Mucosa of stomach (tissue), 1 donor: ENCODE results near the gene GLG1.
"Not testable (repeated sequence)": the region's sequence is repeated elsewhere in the genome, so short reads cannot be mapped to it uniquely, and the experiment has no call there.

Experiments used
- H3K27me3 ChIP-seq: one replicate; pipeline ENCODE4 v1.7.0; 2013; ENCODE audit warnings: mild to moderate bottlenecking, low read length; ENCODE audit not compliant: control insufficient read depth, insufficient read depth
- H3K36me3 ChIP-seq: one replicate; pipeline ENCODE4 v1.7.0; 2013; ENCODE audit warnings: low read length; ENCODE audit not compliant: control insufficient read depth, insufficient read depth
- H3K4me1 ChIP-seq: one replicate; pipeline ENCODE4 v1.7.0; 2013; ENCODE audit warnings: mild to moderate bottlenecking, low read length; ENCODE audit not compliant: control insufficient read depth, insufficient read depth
- H3K4me3 ChIP-seq: one replicate; pipeline ENCODE4 v1.7.0; 2013; ENCODE audit warnings: low read length
- H3K9ac ChIP-seq: one replicate; pipeline ENCODE4 v1.7.0; 2013; ENCODE audit warnings: mild to moderate bottlenecking, low read length, moderate library complexity
- H3K9me3 ChIP-seq: one replicate; pipeline ENCODE4 v1.7.0; 2013; ENCODE audit warnings: mild to moderate bottlenecking, low read length, moderate library complexity; ENCODE audit not compliant: control insufficient read depth
- donor health status: Pancreatic carcinoma.

The GLG1 gene

DNA sequence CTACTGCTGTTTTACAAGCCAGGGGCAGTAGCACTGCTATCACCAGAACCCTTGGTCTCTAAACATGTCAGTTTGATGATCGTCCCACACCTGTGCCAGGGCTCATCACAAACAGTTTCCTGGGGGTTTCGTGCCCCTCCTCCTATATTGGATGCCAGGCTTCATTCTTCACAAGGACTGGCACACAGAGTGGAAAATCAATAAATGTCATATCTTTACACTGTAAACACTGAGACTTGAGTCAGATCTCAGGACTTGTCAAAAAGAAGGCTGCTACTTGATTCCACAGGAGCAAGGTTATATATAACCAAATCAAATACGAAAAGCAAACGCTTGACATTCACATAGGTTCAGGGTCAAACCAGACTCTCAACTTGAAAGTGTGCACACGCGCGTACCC lies 146.4 kb downstream of the GLG1 start:
- H3K9me3 ChIP-seq, result no peaks in the 10 kb centered on the region
- no peaks in the 10 kb centered on the region for H3K4me1 ChIP-seq
- H3K4me3 ChIP-seq, result no peak overlapping the region
- peaks cover 4% of the 10 kb centered on the region for H3K36me3 ChIP-seq
- no peak overlapping the region for H3K9ac ChIP-seq
- no peaks in the 10 kb centered on the region for H3K27me3 ChIP-seq

DNA sequence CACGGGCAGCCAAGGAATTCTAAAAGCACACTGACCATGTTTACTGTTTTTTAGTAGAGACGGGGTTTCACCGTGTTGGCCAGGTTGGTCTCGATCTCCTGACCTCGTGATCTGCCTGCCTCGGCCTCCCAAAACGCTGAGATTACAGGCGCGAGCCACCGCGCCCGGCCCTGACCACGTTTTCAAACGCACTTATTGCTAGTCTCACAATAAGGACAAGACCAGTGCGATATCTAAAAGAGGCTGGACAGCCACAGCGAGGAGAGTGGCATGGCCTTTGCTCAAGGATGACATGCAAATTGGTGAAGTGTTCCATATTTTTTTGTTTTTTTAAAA lies 150.7 kb downstream of the GLG1 start:
- no peak overlapping the region for H3K4me3 ChIP-seq
- no peaks in the 10 kb centered on the region for H3K27me3 ChIP-seq
- no peaks in the 10 kb centered on the region for H3K9me3 ChIP-seq
- H3K36me3 ChIP-seq, result peaks cover 7% of the 10 kb centered on the region
- no peaks in the 10 kb centered on the region for H3K4me1 ChIP-seq
- H3K9ac ChIP-seq, result no peak overlapping the region

DNA sequence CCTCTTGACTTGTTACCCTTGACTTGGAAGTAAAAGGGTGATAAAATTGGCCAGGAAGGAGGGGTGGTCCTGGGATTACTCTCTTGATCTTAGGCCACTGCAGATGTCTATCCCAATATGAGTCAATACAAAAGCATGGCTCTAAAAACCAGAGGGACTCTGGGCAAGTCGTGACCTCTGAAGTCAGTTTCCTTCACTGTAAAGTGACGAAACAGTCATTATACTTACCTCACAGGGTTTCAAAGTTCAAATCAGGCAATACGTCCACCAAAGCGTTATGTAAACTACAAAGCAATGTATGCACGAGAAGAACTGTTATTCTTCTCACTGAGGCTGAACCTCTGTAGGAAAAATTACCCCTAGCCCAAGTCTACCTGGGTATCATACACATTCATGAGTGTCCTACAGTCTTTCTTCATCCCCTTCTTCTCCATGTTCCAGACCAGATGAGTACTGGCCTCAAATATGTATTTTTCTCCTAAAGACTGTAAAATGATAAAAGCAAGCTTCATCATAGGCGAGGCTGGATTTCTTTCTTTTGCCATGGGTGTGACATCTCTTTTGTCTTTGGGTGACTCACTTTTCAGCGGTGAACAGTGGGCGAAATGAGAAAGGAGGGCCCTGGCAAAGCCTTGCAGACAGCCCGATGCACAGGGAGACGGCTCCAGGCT lies 151.2 kb downstream of the GLG1 start:
- no peak overlapping the region for H3K4me3 ChIP-seq
- no peaks in the 10 kb centered on the region for H3K9me3 ChIP-seq
- peaks cover 7% of the 10 kb centered on the region for H3K36me3 ChIP-seq
- H3K27me3 ChIP-seq, result no peaks in the 10 kb centered on the region
- H3K4me1 ChIP-seq, result no peaks in the 10 kb centered on the region
- H3K9ac ChIP-seq, result no peak overlapping the region

DNA sequence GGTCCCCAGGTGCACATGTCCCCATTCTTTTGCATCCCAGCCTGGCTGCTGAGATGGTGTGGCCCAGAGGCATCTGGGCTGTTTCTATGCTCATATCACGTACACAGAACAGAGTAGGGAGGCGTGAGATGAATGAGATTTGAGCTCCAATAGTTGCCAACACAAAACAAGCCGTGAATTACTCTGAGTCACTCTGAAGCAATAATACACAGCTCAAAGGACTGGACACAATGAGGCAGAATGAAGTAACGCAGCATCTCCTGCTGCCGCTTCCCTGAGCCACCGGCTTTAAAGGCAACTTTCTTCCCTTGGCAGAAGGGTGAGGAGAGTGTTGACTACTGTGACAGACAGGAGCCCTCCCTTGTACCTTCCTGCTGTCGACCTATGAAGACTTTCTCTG lies 151.7 kb downstream of the GLG1 start:
- Histone ChIP-seq H3K4me3 (no peak overlapping the region), H3K9ac (no peak overlapping the region), H3K36me3 (peaks cover 7% of the 10 kb centered on the region), H3K9me3 (no peaks in the 10 kb centered on the region), H3K4me1 (no peaks in the 10 kb centered on the region), H3K27me3 (no peaks in the 10 kb centered on the region)

DNA sequence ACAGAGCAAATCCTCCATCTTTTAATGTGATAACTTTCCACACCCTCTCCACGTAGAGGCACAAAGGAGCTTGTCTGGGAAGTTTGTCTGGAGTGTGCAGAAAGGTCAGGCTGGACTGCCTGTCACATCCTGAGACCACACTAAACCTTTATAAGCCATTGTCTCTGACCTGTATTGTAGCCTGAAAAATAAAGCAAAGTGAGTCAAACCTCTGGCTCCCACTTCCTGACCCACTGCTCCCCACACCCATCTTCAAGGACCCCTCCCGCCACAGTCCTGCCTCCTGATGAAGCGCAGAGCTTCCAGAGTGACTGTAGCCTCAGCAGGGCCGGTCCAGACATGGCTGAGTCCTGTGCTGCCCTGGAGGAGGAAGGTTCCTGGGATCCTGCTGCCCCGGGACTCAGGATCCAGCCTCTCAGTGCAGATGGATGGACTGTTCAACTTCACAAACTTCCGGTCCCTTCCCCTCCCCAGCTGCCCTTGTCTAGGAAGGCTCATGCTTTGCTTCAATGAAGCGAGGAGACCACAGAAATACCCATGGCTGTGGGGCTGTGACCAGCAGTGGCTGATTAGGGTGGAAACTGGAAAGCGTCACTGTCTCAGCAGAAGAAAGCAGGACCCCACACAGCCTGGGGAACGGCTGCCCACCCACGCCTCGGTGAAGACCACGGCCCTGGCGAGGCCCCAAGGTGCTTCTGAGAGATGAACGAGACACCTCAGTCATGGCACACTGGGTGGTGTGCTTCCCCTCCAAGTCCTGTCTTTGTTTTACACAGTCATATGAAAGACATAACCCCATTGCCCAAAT lies 154.8 kb downstream of the GLG1 start:
- peaks cover 16% of the 10 kb centered on the region for H3K4me1 ChIP-seq
- H3K9me3 ChIP-seq, result no peaks in the 10 kb centered on the region
- H3K27me3 ChIP-seq, result no peaks in the 10 kb centered on the region
- no peak overlapping the region for H3K4me3 ChIP-seq
- H3K36me3 ChIP-seq, result peaks cover 3% of the 10 kb centered on the region
- H3K9ac ChIP-seq, result no peak overlapping the region

DNA sequence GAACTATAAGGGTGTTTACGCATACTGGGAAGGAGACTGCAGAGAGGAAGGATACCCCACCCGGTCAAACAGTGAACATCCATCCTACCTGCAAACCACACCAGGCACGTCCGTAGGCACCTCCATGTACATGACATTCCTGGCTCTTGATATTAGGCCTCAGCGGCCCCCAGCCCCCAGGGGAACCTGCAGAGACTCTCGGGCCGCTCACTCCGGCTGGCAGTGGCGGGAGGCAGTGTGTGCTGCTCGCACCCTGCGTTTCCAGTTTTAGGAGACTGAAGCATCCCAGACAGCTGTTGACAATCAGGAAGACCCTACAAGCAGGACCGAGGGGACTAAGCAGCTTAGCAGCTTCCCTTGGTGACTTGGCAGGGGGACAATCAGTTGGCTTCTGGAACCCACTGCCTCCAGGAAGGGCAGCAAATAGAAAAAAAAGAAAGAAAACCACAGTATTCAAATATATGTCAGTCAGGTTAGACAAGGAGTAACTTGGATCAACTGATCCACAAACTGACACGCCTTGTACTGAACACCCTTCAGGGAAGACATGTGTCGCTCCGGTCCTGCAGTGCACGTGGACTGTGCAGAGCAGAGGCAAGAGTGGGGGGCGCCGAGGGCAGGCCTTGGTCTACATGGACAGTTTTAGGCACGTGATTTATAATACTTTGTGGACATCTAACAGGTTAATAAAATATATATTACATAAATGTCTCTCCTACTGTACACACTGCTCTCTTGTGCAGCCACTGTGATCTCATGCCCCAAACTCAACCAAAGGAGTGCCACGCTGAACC lies 155.8 kb downstream of the GLG1 start:
- Histone ChIP-seq H3K4me3 (no peak overlapping the region), H3K4me1 (peaks cover 16% of the 10 kb centered on the region), H3K36me3 (peaks cover 3% of the 10 kb centered on the region), H3K9me3 (no peaks in the 10 kb centered on the region), H3K9ac (no peak overlapping the region), H3K27me3 (no peaks in the 10 kb centered on the region)

DNA sequence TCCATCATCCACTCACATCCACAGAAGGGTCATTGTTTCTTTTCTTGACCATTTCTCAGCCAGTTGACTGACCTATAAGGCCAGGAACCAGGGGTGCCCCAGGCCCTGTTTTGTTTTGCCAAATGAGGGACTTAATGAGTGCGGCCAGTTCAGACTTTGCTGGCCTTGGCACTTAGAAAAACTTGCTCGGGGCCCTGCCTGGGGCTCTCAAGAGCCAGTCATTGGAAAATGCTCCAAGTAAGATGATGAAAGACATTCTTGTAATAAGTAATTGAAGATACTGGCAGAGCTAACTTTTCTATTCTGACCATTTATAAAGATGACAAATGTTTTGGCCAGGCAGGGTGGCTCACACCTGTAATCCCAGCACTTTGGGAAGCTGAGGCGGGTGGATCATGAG lies 156.7 kb downstream of the GLG1 start:
- H3K4me3 ChIP-seq, result no peak overlapping the region
- H3K36me3 ChIP-seq, result peaks cover 3% of the 10 kb centered on the region
- no peaks in the 10 kb centered on the region for H3K9me3 ChIP-seq
- no peaks in the 10 kb centered on the region for H3K27me3 ChIP-seq
- H3K4me1 ChIP-seq, result peaks cover 16% of the 10 kb centered on the region
- no peak overlapping the region for H3K9ac ChIP-seq

DNA sequence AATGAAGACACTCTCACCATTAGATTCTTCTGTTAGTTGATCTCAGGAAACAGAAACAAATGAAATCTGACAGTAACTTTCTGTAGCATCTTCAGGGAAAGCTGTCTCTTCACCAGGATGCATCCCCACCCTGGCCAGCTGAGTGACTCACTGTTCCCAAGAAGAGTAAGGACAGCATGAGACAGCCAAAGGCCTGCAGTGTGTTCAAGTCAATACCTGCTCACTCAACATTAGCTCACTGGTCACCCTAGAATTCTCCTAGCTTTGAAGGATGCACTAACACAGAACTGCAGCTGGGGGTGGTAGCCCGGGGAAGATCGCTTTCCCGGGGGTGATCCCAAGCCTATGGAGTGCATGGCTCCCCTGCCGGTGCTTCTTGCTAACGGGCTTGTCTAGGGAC lies 157.4 kb downstream of the GLG1 start:
- peaks cover 3% of the 10 kb centered on the region for H3K36me3 ChIP-seq
- H3K27me3 ChIP-seq, result no peaks in the 10 kb centered on the region
- no peak overlapping the region for H3K4me3 ChIP-seq
- no peaks in the 10 kb centered on the region for H3K9me3 ChIP-seq
- H3K9ac ChIP-seq, result no peak overlapping the region
- peaks cover 16% of the 10 kb centered on the region for H3K4me1 ChIP-seq

DNA sequence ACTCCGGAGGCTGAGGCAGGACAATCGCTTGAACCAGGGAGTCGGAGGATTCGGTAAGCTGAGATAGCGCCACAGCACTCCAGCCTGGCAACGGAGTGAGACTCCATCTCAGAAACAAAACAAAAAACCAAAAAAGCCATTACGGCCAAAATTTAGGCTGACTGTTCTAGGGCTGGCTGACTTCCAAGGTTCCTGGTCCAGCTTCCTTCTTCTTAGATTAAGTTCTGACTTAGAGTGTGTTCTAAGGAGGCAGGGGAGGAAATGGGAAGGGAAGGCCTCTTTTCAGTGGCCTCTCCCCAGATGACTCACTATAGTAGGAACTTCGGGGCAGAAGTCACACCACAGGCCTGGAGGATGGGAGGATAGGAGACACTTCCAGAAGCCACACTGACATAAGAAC lies 157.9 kb downstream of the GLG1 start:
- H3K4me3 ChIP-seq, result no peak overlapping the region
- H3K4me1 ChIP-seq, result peaks cover 16% of the 10 kb centered on the region
- peaks cover 3% of the 10 kb centered on the region for H3K36me3 ChIP-seq
- H3K9ac ChIP-seq, result no peak overlapping the region
- no peaks in the 10 kb centered on the region for H3K9me3 ChIP-seq
- no peaks in the 10 kb centered on the region for H3K27me3 ChIP-seq

DNA sequence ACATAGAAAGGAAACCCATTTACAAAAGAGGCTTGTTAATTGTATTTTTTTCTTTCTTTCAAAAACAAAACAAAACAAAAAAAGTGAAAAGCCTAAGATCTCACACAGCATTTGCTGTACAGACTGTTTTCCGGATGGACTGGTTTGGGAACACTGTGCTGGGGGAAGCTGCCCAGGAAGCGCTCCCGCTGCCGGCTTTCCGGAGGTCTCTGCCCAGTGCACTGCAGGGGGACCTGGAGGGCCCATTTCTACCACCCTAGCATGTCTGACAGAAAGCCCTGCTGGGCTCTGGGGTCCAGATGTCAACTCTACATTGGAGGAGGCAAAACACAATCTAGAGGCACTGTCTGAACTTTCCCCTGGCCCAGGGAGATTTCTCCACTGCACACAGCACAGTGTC lies 159.3 kb downstream of the GLG1 start:
- no peaks in the 10 kb centered on the region for H3K27me3 ChIP-seq
- peaks cover 16% of the 10 kb centered on the region for H3K4me1 ChIP-seq
- no peak overlapping the region for H3K9ac ChIP-seq
- H3K4me3 ChIP-seq, result no peak overlapping the region
- H3K36me3 ChIP-seq, result no peaks in the 10 kb centered on the region
- H3K9me3 ChIP-seq, result no peaks in the 10 kb centered on the region

DNA sequence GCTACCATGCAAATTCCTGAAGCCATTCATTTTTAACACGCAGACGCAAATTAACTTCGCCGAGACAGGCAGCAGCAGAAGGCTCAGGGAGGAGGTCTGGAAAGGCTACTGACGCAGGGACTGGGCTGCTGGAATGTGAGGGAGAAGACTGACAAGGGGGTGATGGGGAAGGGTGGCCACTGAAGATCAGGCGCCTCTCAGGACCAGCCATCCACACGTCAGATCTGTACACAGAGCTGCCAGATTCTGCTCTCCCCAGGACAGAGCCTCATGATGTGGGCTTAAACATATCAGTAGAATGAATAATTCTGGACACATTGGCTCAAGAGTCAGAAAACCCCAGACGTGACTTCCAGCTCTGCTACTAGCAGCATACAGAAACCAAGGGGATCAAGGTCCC lies 160.0 kb downstream of the GLG1 start:
- Histone ChIP-seq H3K4me1 (peaks cover 16% of the 10 kb centered on the region), H3K9ac (no peak overlapping the region), H3K4me3 (no peak overlapping the region), H3K9me3 (no peaks in the 10 kb centered on the region), H3K27me3 (no peaks in the 10 kb centered on the region), H3K36me3 (no peaks in the 10 kb centered on the region)

DNA sequence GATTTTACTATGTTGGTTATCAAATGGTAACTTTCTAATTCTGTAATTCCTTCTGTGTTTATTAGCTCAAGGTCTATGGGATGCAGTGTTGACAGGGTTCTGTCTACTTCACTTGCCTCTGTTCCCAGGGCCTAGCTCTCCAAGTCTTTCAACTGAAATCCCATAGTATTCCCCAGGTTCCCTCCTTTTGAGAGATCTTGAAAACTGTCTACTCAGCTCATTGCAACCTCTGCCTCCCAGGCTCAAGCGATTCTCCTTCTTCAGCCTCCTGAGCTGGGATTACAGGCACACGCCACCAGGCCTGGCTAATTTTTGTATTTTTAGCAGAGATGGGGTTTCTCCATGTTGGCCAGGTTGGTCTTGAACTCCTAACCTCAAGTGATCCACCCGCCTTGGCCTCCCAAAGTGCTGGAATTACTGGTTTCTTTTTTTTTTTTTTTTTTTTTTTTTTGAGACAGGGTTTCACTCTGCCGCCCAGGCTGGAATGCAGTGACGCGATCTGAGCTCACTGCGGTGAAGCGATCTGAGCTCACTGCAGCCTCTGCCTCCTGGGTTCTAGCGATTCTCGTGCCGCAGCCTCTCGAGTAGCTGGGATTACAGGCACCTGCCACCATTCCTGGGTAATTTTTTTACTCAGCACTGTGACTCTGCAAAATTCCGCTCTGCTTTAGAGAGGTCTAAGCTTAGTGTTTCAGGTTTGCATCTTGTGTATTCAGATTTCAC lies 163.1 kb downstream of the GLG1 start:
- not testable (repeated sequence) for H3K9me3 ChIP-seq, H3K27me3 ChIP-seq, H3K9ac ChIP-seq, H3K4me1 ChIP-seq, H3K36me3 ChIP-seq, H3K4me3 ChIP-seq
